HG03159 (cell line): ENCODE measurements around the gene TVP23C.

Experiments used
- ATAC-seq: cut with Tn5 transposase; IDR thresholded peaks from one replicate; pipeline ENCODE4 v1.9.1; 2021; ENCODE audit warnings: mild to moderate bottlenecking, moderate library complexity; ENCODE audit not compliant: unreplicated experiment

TVP23C gene

DNA sequence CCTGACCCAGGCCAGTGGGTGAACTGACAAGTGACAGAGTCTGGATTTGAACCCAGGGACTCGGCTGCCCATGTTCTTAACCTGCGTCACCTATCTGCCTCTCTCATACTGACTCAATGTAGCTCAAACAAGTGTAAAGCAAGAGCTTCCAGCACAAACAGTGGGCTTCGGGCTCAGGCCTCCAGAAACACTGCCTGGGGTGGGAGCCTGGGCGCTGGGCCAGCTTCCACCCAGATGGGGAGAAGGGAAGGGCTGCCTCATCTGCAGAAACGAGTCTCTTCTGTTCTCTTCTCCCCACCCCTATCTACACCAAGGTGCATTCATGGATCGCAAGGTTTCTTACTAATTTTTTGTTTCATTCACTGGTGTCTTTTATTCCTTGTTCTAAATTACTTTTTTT is 97.2 kb downstream of the TVP23C start:
- ATAC-seq, result no peak

DNA sequence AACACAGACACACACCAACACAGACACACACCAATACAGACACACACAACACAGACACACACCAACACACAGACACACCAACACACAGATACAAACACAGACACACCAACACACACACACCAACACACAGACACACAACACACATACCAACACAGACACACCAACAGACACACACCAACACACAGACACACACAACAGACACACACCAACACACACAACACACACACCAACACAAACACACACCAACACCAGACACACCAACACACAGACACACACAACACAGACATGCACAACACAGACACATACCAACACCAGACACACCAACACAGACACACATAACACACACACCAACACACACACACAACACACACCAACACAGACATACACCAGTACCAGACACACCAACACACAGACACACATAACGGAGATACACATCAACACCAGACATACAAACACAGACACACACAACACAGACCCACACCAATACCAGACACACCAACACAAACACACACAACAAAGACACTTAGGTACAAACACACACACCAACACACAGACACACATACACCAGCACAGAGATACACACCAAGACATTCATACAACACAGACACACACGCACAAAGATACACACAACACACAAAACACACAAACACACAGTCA is 98.1 kb downstream of the TVP23C start:
- ATAC-seq, result no peak

DNA sequence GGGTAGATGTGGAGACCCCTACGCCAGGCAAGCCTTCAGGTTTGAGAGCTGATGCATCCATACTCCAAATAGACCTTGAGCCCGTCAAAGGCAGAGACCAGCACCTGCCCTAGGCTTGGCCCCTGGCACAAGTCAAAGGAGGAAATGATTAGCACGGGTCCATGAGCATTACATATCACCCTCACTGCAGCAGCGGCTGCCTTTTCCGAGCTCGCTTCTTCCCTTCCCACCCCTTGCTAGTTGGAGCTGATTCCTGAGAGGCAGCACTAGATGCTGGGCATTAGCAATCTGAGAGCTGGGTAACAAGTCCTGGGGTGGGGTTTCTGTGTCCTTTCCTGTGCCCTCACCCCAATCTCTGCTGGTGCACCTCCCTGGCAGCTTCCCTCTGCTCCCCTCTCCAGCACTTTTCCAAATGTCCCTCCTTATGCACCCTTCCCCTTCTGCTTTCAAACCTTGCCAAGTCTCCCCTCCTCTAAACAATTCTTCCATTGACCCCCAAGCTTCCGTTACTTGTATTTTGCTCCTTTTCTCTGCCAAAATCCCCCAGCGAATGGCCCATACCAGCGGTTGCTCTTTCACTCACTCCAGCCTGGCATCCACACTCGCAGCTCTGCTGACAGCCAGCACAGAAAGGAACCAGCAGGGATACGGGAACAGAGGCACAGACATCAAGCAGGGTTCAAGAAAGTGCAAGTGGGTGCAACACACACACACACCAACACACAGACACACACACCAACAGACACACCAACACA is 98.9 kb downstream of the TVP23C start:
- ATAC-seq, result no peak

DNA sequence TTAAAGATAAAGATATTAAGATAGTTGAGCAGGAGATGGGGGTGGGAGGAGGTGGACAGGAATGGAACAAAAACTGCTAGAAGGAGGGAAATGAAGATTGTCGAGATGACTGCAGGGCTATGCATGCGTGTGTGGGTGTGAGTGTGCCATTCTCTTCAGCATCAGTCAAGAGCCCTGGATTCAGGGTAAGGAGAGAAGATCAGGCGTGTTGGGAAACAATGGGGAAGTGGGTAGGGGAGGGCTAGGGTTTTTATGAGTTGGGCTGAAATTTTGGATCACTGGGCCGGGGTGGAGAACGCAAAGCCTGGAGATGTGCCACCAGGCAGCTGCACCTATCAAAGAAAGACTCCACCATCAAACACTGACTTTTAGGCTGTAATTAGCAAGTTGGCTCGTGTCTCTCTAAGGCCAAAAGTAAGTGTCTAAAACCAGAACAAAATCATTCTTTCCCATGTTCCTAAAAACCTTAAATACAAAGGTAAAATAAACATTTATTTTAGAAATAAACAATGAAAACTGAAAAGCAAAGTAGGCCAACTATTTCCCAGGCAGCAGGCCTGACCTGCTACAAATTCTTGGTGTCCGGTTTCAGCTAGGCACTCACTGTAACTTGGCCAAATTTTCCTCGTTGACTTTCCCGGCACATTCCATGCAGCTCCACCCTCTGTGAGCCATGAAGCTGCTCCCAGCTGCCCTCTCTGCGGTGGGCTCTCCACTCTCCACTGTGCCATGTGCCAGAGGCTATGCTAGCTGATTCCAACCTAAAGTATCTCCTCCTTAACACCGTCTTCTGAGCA is 100.1 kb downstream of the TVP23C start:
- ATAC-seq, result no peak

DNA sequence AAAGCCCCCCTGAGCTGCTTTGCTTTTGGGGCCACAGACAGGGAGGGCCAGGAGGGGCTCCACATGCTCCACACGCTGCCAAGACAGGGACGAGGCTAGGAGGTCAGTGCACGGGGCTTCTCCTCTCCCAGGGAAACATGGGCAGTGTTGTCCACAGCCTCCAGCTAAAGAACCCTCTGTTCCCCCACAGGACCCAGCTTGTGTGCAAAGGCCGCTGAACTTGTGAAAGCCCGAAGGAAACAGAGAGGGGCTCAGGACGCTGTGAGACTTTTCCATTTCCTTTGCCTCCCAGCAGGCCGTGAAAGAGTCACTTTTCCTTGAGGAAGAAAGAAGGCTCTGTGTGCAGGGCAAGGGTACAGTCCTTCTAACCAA is 105.6 kb downstream of the TVP23C start:
- no peak for ATAC-seq

DNA sequence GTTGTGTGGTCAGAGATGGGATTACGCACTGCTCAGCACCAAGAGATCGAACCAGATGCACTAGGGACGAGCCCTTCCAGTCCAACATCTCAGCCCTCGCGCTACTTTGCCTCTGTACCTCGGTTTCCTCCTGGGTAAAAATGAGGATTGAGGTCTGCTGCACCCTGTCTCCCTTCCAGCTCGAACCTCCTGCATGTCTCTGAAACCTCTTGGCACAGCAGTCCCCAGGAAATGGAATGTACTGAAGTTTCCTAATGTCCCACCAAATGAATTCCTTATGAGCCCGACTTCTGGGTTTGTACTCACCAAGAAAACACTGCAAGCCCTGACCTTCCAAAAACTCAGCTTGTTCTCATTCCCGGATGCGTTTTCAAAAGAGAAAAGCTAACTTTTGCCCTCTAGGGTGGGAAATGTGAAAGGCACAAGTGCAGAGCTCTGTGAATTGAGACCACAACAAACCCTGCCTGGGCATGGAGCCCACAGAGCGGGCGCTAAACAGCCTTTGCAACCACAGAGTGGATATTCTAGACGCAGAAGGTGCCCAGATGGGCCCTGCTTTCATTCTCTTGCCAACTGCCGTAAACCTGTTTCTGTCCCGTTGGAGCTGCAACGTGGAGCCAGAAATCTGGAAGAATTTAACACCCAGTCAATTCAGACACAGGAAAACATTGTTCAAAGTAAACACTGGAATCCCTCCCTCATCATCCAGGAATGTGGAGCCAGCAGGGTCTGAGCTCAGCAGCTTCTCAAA is 106.1 kb downstream of the TVP23C start:
- no peak for ATAC-seq

DNA sequence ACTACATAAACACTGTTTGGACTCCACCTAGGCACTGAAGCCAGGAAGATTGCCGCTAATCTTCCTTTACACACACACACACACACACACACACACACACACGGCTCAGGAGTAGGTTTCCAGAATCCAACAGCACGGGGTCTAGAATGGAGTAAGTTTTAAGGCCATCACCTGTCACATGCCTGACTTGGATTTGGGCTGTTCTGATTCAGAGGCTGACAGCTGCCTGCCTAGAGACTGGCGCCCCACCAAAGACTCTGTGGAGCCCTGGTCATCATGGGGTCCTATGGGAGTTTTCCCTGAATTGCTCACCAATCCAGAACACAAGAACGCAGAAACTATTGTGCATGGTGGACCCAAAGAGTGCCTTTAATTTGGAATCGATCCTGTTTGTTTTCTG is 106.8 kb downstream of the TVP23C start:
- ATAC-seq, result no peak

DNA sequence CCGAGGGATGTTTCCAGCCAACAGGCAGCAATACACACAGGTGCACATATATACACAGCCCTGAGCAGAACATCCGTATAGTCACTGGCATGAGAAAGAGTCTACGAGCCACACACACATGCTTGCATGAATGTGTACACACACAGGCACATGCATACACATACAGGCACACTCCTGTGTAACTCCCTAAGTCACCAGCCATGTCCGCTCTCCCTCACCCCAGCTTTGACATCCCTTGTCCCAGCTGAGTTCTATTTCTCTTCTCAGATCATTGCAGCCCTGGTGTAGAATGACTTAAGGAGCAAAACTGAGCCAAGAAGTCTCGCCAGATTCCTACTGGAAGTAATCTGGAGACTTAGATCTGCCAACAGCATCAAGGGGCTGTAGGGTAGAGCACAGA is 108.9 kb downstream of the TVP23C start:
- ATAC-seq, result no peak

DNA sequence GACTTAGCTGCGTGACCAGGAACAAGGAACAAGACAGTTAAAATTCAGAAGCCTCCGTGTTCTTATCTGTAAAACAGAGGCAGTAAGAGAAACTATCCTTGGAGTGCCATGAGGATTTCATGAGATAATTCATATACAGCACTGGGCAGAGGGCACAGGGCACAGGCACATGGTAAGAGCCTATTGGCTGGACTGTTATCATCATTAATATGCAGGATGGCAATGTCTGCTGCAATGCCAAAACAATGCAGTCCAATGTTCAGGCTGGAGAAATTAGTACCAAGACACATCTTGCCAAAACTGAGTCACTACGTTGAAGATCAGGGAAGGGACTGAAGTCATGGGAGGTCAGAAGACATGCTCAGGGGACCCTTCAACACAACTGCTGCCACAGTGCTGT is 109.5 kb downstream of the TVP23C start:
- no peak for ATAC-seq

DNA sequence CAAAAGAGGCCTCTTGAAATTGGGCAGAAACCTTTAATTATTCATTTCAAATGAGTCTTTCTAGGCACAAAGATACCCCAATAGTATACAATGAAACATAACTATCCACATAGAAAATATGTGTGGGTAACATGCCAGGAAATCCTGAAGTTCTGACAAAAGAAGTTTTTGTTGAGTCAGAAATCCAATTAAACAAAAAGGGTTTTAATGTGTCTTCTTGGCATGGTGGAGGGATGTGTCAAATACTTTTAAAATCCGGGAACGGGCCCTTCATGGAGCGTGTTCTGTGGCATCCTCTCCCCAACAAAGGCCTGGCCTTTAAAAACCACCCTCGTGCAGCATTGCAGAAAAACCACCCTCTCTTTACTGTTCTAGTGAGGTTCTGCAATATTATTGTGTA is 110.0 kb downstream of the TVP23C start:
- ATAC-seq, result no peak

DNA sequence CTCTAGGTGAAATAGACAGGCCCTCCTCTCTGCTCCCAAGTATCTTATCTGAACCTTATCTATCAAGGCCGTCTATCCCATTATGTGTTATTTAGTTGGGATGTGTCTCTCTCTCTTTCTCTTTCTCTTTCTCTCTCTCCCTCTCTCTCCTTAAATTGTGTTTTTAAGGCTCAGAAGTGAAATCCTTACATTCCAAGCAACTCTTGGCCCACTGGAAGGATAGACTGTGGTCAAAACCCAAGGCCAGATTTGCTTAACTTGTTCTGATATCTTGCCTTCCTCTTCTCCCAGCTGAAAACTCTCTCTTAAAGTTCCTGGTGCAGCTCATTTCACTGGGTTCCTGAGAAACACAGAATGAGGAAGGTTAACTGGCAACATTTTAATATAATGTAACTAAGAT is 110.5 kb downstream of the TVP23C start:
- no peak for ATAC-seq
